Loucy (cell line): ENCODE measurements around the gene CCDC167.

Source experiments
- CTCF ChIP-seq: fragments of 200-600 bp; sonication (generic); conservative IDR thresholded peaks from 2 replicates; pipeline ENCODE4 v1.5.1; 2014; ENCODE audit warnings: mild to moderate bottlenecking, antibody characterized with exemption, low read length
- EZH2phosphoT487 ChIP-seq: fragments of 200-600 bp; IDR thresholded peaks from 2 replicates; pipeline ENCODE4 v1.6.1; 2018; ENCODE audit warnings: antibody characterized with exemption, mild to moderate bottlenecking, moderate library complexity, borderline replicate concordance

GRCh38 chr6:37493661-37493995 lies 6.1 kb downstream of the CCDC167 start:
- TF ChIP-seq EZH2phosphoT487, result no peak
- no peak for TF ChIP-seq CTCF
